Measurements from ENCODE around the gene FNDC3B. TPM values are rescaled to one million over a fixed set of nuclear protein-coding genes. Genes with fewer than 3 reads are reported as not detected.

The FNDC3B gene
- polyA plus RNA-seq, 12 donors: 35.7 to 87.3 (median 64.8) TPM; not detected in 1

GRCh38 chr3:172444821-172445220, 405.4 kb downstream of the FNDC3B start:
- DNase-seq: no peak

- DNase-seq: no peak
Measured at GRCh38 chr3:172446198-172446597, 406.8 kb downstream of the FNDC3B start.

GRCh38 chr3:172447611-172448579, 408.5 kb downstream of the FNDC3B start, which contains the start of gene GHSR:
Gene GHSR, minus strand, starts transcription at chr3:172448456. Its CDS starts 43 bp downstream, at chr3:172448413.
- DNase-seq: no peak

- no peak for DNase-seq
Measured at GRCh38 chr3:172448661-172449465, 409.5 kb downstream of the FNDC3B start.

GRCh38 chr3:172449466-172450149, 410.2 kb downstream of the FNDC3B start:
- DNase-seq: peak; percentile 46

Other genes with a start within 250 kb of the FNDC3B start
- gene PLD1, start 229.1 kb upstream of the FNDC3B start, polyA plus RNA-seq (ENCODE audit: insufficient read length in 12 of 12): 10 to 100 TPM in 11 of 12 donors, not detected in 1; 11.5 to 45.2 (median 18.4) TPM
- gene TMEM212, start 196.2 kb upstream of the FNDC3B start, polyA plus RNA-seq (ENCODE audit: insufficient read length in 12 of 12): under 1 TPM in 8 of 12 donors, not detected in 4; 0.14 to 0.36 (median 0.16) TPM